HEK293 (cell line): Measurements from ENCODE around the gene DRC1.
"Not testable (repeated sequence)": the region's sequence is repeated elsewhere in the genome, so short reads cannot be mapped to it uniquely, and the experiment has no call there.

Experiments
- CTCF ChIA-PET: fragments of 350-600 bp; formaldehyde crosslinking; extraction: SDS; loops from one replicate; lab custom pipeline; 2021; ENCODE audit warnings: antibody characterized with exemption; lab: Yijun Ruan, JAX
- POLR2A ChIA-PET: fragments of 300-600 bp; formaldehyde crosslinking; extraction: SDS; loops from one replicate; lab custom pipeline; 2020; ENCODE audit warnings: antibody characterized with exemption, inconsistent platforms; lab: Yijun Ruan, JAX
- H3K27ac ChIP-seq: fragments of 200-500 bp; sonication (Bioruptor generic); 2 replicates; pipeline ENCODE4 v1.5.1; 2014; ENCODE audit warnings: low read depth, low read length, control low read depth, inconsistent platforms; ENCODE audit errors: extremely low read depth
- H3K36me3 ChIP-seq, 2 experiments: fragments of 200-500 bp in 1 of 2; sonication (Bioruptor generic) in 1 of 2; 1 replicate in 1 of 2; 2 replicates in 1 of 2; pipeline ENCODE4 v1.5.1; 2014 to 2017; ENCODE audit warnings: inconsistent platforms in 2 of 2, low read length in 2 of 2; ENCODE audit not compliant: control insufficient read depth in 2 of 2, insufficient read depth in 1 of 2
- H3K4me1 ChIP-seq: fragments of 200-500 bp; sonication (Bioruptor generic); 2 replicates; pipeline ENCODE4 v1.5.1; 2014; ENCODE audit warnings: mild to moderate bottlenecking, low read length, inconsistent platforms; ENCODE audit not compliant: control insufficient read depth, insufficient read depth
- H3K4me3 ChIP-seq: 2 replicates; pipeline ENCODE4 v1.5.1; 2011; ENCODE audit warnings: low read depth, mild to moderate bottlenecking, control low read depth, low read length, moderate library complexity
- H3K9me3 ChIP-seq: fragments of 200-500 bp; sonication (Bioruptor generic); 2 replicates; pipeline ENCODE4 v1.5.1; 2014; ENCODE audit warnings: low read depth, low read length, inconsistent platforms; ENCODE audit not compliant: control insufficient read depth, insufficient read depth
- CTCF ChIP-seq: fragments of 450-650 bp; formaldehyde crosslinking; IDR thresholded peaks from 2 replicates; pipeline ENCODE4 v1.5.1; 2016; ENCODE audit warnings: missing biosample characterization, missing genetic modification characterization
- OVOL3 ChIP-seq: fragments of 450-650 bp; formaldehyde crosslinking; IDR thresholded peaks from 2 replicates; pipeline ENCODE4 v1.5.1; 2016; ENCODE audit warnings: missing biosample characterization, missing genetic modification characterization
- TSHZ1 ChIP-seq: fragments of 450-650 bp; formaldehyde crosslinking; IDR thresholded peaks from 2 replicates; pipeline ENCODE4 v1.5.1; 2016; ENCODE audit warnings: missing biosample characterization, missing genetic modification characterization, borderline replicate concordance
- YY2 ChIP-seq: fragments of 450-650 bp; formaldehyde crosslinking; IDR thresholded peaks from 2 replicates; pipeline ENCODE4 v1.5.1; 2016; ENCODE audit warnings: missing biosample characterization, missing genetic modification characterization
- ZBTB10 ChIP-seq: fragments of 450-650 bp; formaldehyde crosslinking; IDR thresholded peaks from 2 replicates; pipeline ENCODE4 v1.5.1; 2016; ENCODE audit warnings: missing biosample characterization, missing genetic modification characterization
- ZFP3 ChIP-seq: fragments of 450-650 bp; formaldehyde crosslinking; IDR thresholded peaks from 2 replicates; pipeline ENCODE4 v1.5.1; 2016; ENCODE audit warnings: low read depth, missing biosample characterization, missing genetic modification characterization
- ZNF146 ChIP-seq: fragments of 450-650 bp; formaldehyde crosslinking; IDR thresholded peaks from 2 replicates; pipeline ENCODE4 v1.5.1; 2016; ENCODE audit warnings: missing biosample characterization, missing genetic modification characterization
- ZNF16 ChIP-seq: fragments of 450-650 bp; formaldehyde crosslinking; IDR thresholded peaks from 2 replicates; pipeline ENCODE4 v1.5.1; 2016; ENCODE audit warnings: low read depth, missing biosample characterization, missing genetic modification characterization
- ZNF280D ChIP-seq: fragments of 450-650 bp; formaldehyde crosslinking; IDR thresholded peaks from 2 replicates; pipeline ENCODE4 v1.5.1; 2016; ENCODE audit warnings: missing biosample characterization, missing genetic modification characterization
- ZNF311 ChIP-seq: fragments of 450-650 bp; formaldehyde crosslinking; IDR thresholded peaks from 2 replicates; pipeline ENCODE4 v1.5.1; 2017; ENCODE audit warnings: missing biosample characterization, missing genetic modification characterization, borderline replicate concordance
- ZNF561 ChIP-seq: fragments of 450-650 bp; IDR thresholded peaks from 2 replicates; pipeline ENCODE4 v1.5.1; 2018; ENCODE audit warnings: missing biosample characterization, missing genetic modification characterization, borderline replicate concordance
- ZNF654 ChIP-seq: fragments of 450-650 bp; formaldehyde crosslinking; IDR thresholded peaks from 2 replicates; pipeline ENCODE4 v1.5.1; 2016; ENCODE audit warnings: low read depth, missing biosample characterization, missing genetic modification characterization
- ZNF670 ChIP-seq: fragments of 450-650 bp; formaldehyde crosslinking; IDR thresholded peaks from 2 replicates; pipeline ENCODE4 v1.5.1; 2016; ENCODE audit warnings: missing biosample characterization, missing genetic modification characterization, low read depth

DRC1 gene

GRCh38 chr2:26466662-26467310 lies 65.1 kb downstream of the DRC1 start (continued):
- no peak for TF ChIP-seq TSHZ1 (tag by site-specific recombination)

- CTCF ChIA-PET = interaction anchor here (0.9 to 1.5 kb wide), 5 partner anchors 11 to 123 kb away, joined by 3 to 4 read pairs (median 4); no protein-coding TSS in a partner anchor
- not testable (repeated sequence) for H3K9me3 ChIP-seq
- peak; percentile 93 for TF ChIP-seq ZNF146
- TF ChIP-seq, all 188 proteins: peak for 1; not testable (repeated sequence) for 187
- H3K36me3 ChIP-seq, H3K4me3 ChIP-seq, H3K27ac ChIP-seq, H3K4me1 ChIP-seq, POLR2A ChIA-PET: not testable (repeated sequence)
Measured at GRCh38 chr2:26468544-26468943, 66.8 kb downstream of the DRC1 start.

GRCh38 chr2:26469092-26469710 lies 67.5 kb downstream of the DRC1 start:
- Histone ChIP-seq H3K4me3 (no peak overlapping the region), H3K4me1 (no peaks in the 10 kb centered on the region)
- POLR2A ChIA-PET = no interaction called here

GRCh38 chr2:26469955-26470354 lies 68.2 kb downstream of the DRC1 start:
- no peaks in the 10 kb centered on the region for H3K36me3 ChIP-seq
- no peaks in the 10 kb centered on the region for H3K4me1 ChIP-seq
- H3K9me3 ChIP-seq = no peaks in the 10 kb centered on the region
- H3K4me3 ChIP-seq = no peak overlapping the region
- POLR2A ChIA-PET = no interaction called here
- no peak overlapping the region for H3K27ac ChIP-seq
- CTCF ChIA-PET = interaction anchor here (0.6 to 1.5 kb wide), 8 partner anchors 13 to 300 kb away, joined by 3 to 5 read pairs (median 4); no protein-coding TSS in a partner anchor
- TF ChIP-seq ZFP3 (tag by site-specific recombination) (no peak), ZNF16 (no peak), YY2 (tag by site-specific recombination) (no peak), ZNF561 (no peak), ZNF311 (no peak), ZBTB10 (tag by site-specific recombination) (no peak), ZNF280D (tag by site-specific recombination) (no peak), ZNF670 (tag by site-specific recombination) (no peak), OVOL3 (tag by site-specific recombination) (no peak)

More at GRCh38 chr2:26469092-26469710, 67.5 kb downstream of the DRC1 start:
- H3K9me3 ChIP-seq = no peaks in the 10 kb centered on the region
- TF ChIP-seq ZNF670 (tag by site-specific recombination) (no peak), ZNF654 (tag by site-specific recombination) (peak; percentile 49), CTCF (tag by site-specific recombination) (peak; percentile 32; the same call in 1 of the 2 replicates)
- TF ChIP-seq, all 188 proteins: peak for 2
- H3K27ac ChIP-seq = no peak overlapping the region
- no peaks in the 10 kb centered on the region for H3K36me3 ChIP-seq
- CTCF ChIA-PET = interaction anchor here (0.5 to 1.5 kb wide), 14 partner anchors 12 to 331 kb away, joined by 3 to 7 read pairs (median 4); no protein-coding TSS in a partner anchor
